Measurements from ENCODE around the gene PSPN.

- no peak for TF ChIP-seq EZH2 (IDR thresholded peaks at IDR 0.05; ENCODE audit: insufficient read depth, poor library complexity, severe bottlenecking)
- TF ChIP-seq EZH2phosphoT487 (IDR thresholded peaks at IDR 0.05; ENCODE audit: insufficient read depth, low read depth) = no peak
These were observed 19.1 kb upstream of the PSPN start for GRCh38 chr19:6394831-6395230.

Measured in GM23248 (cell line).